ENCODE results near the gene WSB2. TPM values are rescaled to one million over a fixed set of nuclear protein-coding genes. Genes with fewer than 3 reads are reported as not detected.

The WSB2 gene
- polyA plus RNA-seq, 5 donors = 49.6 to 56.2 (median 54.2) TPM

DNA sequence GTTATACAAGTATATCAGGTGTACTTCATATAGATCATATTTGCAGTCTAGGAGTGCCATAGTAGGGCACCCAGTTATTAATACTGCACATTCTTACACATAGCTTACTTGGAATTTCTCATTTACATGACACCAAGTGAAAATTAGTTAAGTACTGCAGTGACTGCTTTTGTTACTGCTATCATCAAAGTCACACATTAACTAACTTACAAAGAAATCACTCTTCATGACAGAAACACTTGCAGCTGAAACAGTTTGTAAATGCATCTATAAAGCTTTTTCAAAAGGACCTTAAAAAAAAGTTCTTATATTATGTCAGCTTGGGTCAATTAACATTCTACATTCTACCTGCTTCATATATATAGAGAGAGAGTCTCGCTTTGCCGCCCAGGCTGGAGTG, 62.3 kb downstream of the WSB2 start:
- DNase-seq = no peak

- DNase-seq = no peak
Observed at GRCh38 chr12:117994551-117995438, 66.2 kb downstream of the WSB2 start.

DNA sequence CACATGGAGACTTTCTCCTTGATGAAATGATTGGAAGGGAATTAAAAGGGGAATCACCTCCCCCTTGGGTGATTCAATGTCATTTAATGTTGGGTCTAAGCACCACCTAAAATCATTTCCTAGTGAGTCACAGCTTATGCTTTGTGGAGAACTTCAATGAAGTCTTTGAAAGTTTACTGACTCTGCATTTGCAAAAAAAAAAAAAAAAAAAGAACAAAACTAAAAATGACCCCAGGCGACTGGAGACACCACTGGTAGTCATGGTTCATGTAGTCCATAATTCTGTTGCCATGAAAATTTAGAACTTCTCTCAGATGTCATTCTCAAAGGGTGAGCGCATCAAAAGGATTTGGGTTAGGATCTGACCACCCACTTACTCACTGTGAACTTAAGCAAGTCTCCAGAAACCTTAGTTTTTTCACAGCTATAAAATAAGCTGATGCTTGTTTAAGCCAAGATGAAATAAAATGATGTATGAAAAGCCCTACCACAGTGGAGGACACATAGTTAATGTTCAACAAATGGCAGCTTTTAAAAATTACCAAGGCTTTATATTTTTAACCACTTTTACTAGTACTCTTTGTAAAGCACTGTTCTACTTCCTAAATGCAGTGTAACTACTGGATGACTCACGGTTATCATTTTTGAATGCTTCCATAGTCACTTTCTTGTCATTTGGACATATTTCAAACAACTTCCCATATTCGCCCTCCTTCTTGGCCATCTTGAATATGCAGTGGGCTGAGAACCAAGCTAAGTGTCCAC, 74.1 kb downstream of the WSB2 start:
- no peak for DNase-seq

- no peak for DNase-seq
Observed at GRCh38 chr12:117985182-117985581, 75.8 kb downstream of the WSB2 start.

Other genes with a start within 250 kb of the WSB2 start
- gene KSR2, start 92.2 kb downstream of the WSB2 start, polyA plus RNA-seq (ENCODE audit: insufficient read depth in 1 of 5, insufficient read length in 5 of 5, low replicate concordance in 1 of 5) = under 1 TPM; 0.20 to 0.48 (median 0.27) TPM
- 10 to 100 TPM; 27.6 to 41.5 (median 36.5) TPM for gene RFC5, start 44.5 kb downstream of the WSB2 start, polyA plus RNA-seq (ENCODE audit: insufficient read depth in 1 of 5, insufficient read length in 5 of 5, low replicate concordance in 1 of 5)
- 10 to 100 TPM; 28.0 to 39.8 (median 37.9) TPM for gene VSIG10, start 42.8 kb upstream of the WSB2 start, polyA plus RNA-seq (ENCODE audit: insufficient read depth in 1 of 5, insufficient read length in 5 of 5, low replicate concordance in 1 of 5)
- 100 to 1,000 TPM; 230 to 282 (median 238) TPM for gene PEBP1, start 74.9 kb upstream of the WSB2 start, polyA plus RNA-seq (ENCODE audit: insufficient read depth in 1 of 5, insufficient read length in 5 of 5, low replicate concordance in 1 of 5)

Data from right lung (tissue), 5 donors.